CD4-positive, alpha-beta T cell treated with Interleukin-17A for 4 hours (primary cell): ENCODE results near the gene VSTM4.

ENCODE experiments used
- DNase-seq: peaks from one replicate; pipeline ENCODE4 v3.0.0-alpha.2; 2020; ENCODE audit warnings: mixed read lengths

Gene VSTM4

GRCh38 chr10:49090696-49091380, 24.5 kb downstream of the VSTM4 start:
- no peak for DNase-seq

DNA sequence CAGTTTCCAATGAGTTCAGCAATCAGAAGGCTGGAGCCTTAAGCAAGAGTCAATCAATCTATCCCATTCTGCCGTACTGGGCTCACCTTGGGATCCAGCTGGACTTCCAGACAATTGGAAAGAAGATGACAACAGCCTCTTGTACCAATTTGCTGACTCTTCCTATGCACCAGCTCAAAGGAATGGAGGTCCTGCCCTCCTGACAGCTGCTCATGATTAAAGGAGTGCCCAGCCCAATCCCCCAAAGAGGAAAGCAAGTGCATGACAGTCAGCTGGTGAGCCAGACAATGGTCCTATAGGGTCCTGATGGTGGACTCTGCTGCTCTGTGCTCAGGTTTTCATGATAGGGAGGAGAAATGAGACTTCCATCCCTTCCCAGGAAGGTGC, 25.1 kb downstream of the VSTM4 start:
- DNase-seq: no peak

GRCh38 chr10:49089557-49090188, 25.6 kb downstream of the VSTM4 start:
- DNase-seq: no peak

GRCh38 chr10:49089152-49089551, 26.2 kb downstream of the VSTM4 start:
- no peak for DNase-seq

DNA sequence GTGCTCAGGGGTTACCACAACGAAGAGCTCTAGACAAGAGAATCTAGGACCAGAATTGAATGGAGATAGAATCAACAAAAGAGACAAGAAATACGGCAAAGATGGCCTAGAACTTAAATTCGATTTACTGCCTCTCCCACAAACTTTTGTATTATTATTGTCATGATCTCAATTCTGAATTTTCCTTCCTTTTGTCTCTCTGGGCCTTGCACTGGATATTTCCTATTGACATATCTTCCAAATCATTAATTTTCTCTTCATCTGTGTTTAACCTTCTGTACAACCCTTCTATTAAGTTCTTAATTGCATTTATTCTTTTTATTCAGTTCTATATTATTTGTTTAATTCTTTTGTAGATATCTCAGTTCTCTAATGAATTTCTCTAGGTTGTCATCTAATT, 28.4 kb downstream of the VSTM4 start:
- no peak for DNase-seq

- DNase-seq: no peak
Observed at GRCh38 chr10:49083261-49083660, 32.1 kb downstream of the VSTM4 start.

DNA sequence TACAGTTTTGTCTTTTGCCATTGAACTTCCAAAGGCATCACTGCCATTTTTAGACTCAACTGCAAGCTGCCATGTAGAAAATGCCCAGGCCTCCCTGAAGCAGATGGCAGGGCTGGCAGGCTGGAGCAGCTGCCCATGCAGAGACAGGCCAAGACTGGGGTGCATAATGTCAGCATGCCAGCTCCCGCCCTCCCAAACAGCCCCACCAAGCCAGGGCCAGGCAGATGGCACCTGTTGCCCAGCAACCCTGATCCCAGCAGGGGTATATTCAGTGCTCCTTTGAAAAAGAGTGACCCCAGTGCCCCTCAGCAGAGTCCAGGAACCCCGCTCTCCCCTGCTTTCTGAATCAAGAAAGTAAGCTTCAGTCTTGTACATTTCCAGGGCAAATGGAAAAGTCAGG, 32.6 kb downstream of the VSTM4 start:
- no peak for DNase-seq

GRCh38 chr10:49081547-49082275, 33.6 kb downstream of the VSTM4 start:
- DNase-seq: no peak

GRCh38 chr10:49080965-49081364, 34.4 kb downstream of the VSTM4 start:
- DNase-seq: no peak

GRCh38 chr10:49080071-49080470, 35.3 kb downstream of the VSTM4 start:
- no peak for DNase-seq

DNA sequence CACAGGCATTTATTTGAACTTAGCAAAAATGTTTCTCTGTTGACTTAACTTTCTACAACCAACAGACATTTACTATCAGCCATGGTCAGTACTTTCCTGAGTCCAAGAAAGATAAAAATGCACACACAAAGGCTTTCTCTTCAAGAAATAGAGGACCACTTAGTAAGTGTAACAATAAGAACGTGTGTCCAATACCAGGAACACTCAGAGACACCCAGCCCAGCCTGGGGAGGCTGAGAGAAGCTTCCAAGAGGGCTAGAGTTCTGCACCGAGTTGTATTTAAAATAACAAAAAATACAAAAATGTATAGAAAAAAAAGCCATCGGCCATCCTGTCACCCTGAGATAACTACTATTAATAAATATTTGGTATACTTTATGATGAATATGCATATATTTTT, 35.8 kb downstream of the VSTM4 start:
- DNase-seq: no peak

DNA sequence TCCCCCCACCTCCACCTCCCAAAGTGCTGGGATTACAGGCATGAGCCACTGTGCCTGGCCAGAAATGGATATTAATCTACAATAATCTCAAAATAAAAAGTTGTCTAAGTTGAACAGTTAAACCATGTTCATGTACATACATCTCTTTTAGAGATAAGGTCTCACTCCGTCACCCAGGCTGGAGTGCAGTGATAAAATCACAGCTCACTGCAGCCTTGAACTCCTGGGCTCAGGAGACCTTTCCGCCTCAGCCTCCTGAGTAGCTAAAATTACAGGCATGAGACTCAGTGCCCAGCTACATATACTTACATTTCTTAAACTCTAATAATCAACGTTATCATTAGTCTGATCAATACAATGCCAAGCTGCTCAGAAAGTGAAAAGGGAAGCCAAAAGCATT, 36.2 kb downstream of the VSTM4 start:
- DNase-seq: no peak

DNA sequence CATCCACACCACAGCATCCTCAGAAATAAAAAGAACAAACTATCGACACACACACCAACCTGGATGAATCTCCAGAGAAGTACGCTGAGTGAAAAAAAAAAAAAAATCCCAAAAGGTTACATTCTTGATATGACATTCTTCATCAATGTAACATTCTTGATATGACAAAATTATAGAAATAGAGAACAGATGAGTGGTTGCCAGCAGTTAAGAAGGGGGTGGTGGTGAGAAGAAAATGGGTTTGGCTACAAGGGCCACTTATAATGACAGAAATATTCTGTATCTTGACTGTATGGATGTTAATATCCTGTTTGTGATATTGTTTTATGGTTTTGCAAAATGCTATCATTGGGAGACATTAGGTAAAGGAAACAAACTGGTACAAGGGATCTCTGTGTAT, 36.9 kb downstream of the VSTM4 start:
- no peak for DNase-seq

GRCh38 chr10:49076741-49077521, 38.4 kb downstream of the VSTM4 start:
- no peak for DNase-seq

- DNase-seq: no peak
Observed at GRCh38 chr10:49076319-49076718, 39.0 kb downstream of the VSTM4 start.

DNA sequence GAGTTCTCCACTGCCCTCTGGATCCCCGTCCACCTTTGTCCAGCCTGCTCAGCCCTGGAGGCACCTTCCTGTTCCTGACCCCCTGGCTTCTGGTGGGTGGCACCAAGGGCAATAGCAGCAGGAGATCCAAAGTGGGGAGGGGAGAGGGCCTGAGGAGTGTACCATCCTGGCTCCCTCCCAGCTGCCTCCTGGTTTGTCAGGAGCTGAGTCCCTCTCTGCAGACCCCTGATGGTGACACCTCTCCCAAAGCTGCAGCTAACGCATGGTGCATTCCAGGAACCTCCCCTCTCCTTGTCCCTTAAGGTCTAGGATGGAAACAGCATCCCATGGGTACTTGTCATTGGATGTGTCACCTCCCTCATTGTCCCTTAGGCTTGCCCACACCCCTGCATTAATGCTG, 39.6 kb downstream of the VSTM4 start:
- no peak for DNase-seq

GRCh38 chr10:49074836-49075682, 40.3 kb downstream of the VSTM4 start:
- no peak for DNase-seq

GRCh38 chr10:49072166-49072885, 43.0 kb downstream of the VSTM4 start:
- no peak for DNase-seq

GRCh38 chr10:49071160-49071761, 44.1 kb downstream of the VSTM4 start:
- no peak for DNase-seq

- no peak for DNase-seq
Observed at GRCh38 chr10:49070701-49071100, 44.6 kb downstream of the VSTM4 start.

- DNase-seq: no peak
Observed at GRCh38 chr10:49068672-49069217, 46.6 kb downstream of the VSTM4 start.
